Immature natural killer cell (primary cell): ENCODE data around the gene GCM1. TPM values are rescaled to one million over a fixed set of nuclear protein-coding genes. Genes with fewer than 3 reads are reported as not detected.

Experiments
- DNase-seq, 3 donors: peaks; one replicate each; pipeline ENCODE4 v3.0.0; 2022; ENCODE audit warnings: mixed read lengths in 1 of 3
- H3K27ac Mint-ChIP-seq, 6 donors: one replicate each; pipeline ENCODE4 v1.8.0; 2020; ENCODE audit warnings: mixed read lengths in 6 of 6, mild to moderate bottlenecking in 5 of 6, inconsistent platforms in 4 of 6, moderate library complexity in 3 of 6
- H3K27me3 Mint-ChIP-seq, 3 donors: one replicate each; pipeline ENCODE4 v1.8.0; 2020 to 2021; ENCODE audit warnings: low read depth in 3 of 3, mild to moderate bottlenecking in 3 of 3, mixed read lengths in 3 of 3, moderate library complexity in 3 of 3, inconsistent platforms in 1 of 3
- H3K36me3 Mint-ChIP-seq, 3 donors: one replicate each; pipeline ENCODE4 v1.8.0; 2020; ENCODE audit warnings: mixed read lengths in 3 of 3, inconsistent platforms in 2 of 3, mild to moderate bottlenecking in 2 of 3
- H3K4me1 Mint-ChIP-seq, 2 donors: one replicate each; pipeline ENCODE4 v1.8.0; 2020; ENCODE audit warnings: inconsistent platforms in 2 of 2, mild to moderate bottlenecking in 2 of 2, mixed read lengths in 2 of 2, moderate library complexity in 1 of 2
- H3K4me3 Mint-ChIP-seq, 5 donors: one replicate each; pipeline ENCODE4 v1.8.0; 2020; ENCODE audit warnings: mild to moderate bottlenecking in 5 of 5, mixed read lengths in 5 of 5, inconsistent platforms in 3 of 5, moderate library complexity in 3 of 5
- H3K9me3 Mint-ChIP-seq, 6 donors: one replicate each; pipeline ENCODE4 v1.8.0; 2020; ENCODE audit warnings: mild to moderate bottlenecking in 6 of 6, mixed read lengths in 6 of 6, inconsistent platforms in 4 of 6, moderate library complexity in 3 of 6
- polyA plus RNA-seq, 3 donors: library from polyadenylated mRNA; unstranded; fragments of 300-500 nt; fragmentation: Illumina TruSeq; gene quantifications; one replicate each; pipeline ENCODE4 v1.2.3, GENCODE V29; 2021

GCM1 gene
- polyA plus RNA-seq, 3 donors from 2014 or later = not detected

DNA sequence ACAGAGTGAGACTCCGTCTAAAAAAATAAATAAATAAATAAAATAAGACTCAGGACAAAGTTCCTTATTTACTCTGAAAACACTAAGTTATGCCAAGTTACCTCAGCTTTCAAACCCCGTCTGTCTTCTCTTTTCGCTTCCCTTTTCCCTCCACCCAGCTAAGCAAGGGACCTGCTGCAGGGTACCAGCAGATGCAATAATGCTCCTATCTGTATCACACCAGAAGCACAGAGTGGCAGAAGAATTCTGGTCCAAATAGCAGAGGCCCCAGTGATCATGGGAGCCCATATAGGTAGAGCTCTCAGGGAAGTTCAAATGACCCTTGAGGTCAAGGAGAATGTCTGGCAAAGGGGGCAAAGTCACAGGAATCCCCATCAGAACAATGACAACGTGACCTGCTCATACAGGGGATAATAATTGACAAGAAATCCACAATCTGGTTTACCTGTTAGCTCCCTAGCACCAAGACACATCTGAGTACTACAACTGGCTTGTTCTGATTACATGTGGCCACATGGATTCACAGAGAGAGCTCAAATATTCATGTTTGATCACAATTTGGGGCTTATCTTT is 8.7 kb downstream of the GCM1 start:
- Mint-ChIP-seq H3K27me3 (peaks cover 0 to 11% (median 2%) of the 10 kb centered on the region in 3 donors), H3K36me3 (no peaks in the 10 kb centered on the region), H3K4me3 (no peak overlapping the region), H3K27ac (no peak overlapping the region), H3K9me3 (no peaks in the 10 kb centered on the region), H3K4me1 (no peaks in the 10 kb centered on the region)
- no peak for DNase-seq

DNA sequence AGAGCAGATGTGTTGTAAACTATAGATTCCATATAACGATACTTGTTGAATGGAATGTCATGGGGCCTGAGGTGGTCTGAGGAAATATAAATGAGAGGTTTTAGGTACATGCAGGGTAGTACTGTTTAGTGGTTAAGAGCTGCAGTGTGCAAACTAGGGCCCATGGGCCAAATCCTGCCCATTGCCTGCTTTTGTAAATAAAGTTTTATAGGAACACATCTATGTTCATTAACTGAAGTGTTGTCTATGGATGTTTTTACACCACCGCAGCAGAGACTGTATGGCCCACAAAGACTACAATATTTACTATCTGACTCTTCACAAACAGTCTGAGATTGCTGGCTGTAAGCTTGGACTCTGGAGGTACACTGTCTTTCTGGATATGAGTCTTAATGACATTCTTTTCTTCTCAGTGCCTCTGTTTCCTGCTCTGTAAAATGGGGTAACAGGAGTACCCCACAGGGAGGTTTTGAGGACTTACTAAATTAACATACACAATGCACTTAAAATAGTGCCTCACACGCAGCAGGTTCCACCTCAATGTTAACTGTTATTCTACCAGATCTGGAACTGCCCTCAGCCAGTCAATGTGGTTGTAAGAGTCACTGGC is 12.5 kb downstream of the GCM1 start:
- no peaks in the 10 kb centered on the region for H3K36me3 Mint-ChIP-seq
- H3K9me3 Mint-ChIP-seq = no peaks in the 10 kb centered on the region
- H3K4me1 Mint-ChIP-seq = peaks cover 0 to under 1% of the 10 kb centered on the region in 2 donors
- peaks cover 2 to 13% (median 5%) of the 10 kb centered on the region in 3 donors for H3K27me3 Mint-ChIP-seq
- H3K4me3 Mint-ChIP-seq = no peak overlapping the region
- H3K27ac Mint-ChIP-seq = no peak overlapping the region
- no peak for DNase-seq

DNA sequence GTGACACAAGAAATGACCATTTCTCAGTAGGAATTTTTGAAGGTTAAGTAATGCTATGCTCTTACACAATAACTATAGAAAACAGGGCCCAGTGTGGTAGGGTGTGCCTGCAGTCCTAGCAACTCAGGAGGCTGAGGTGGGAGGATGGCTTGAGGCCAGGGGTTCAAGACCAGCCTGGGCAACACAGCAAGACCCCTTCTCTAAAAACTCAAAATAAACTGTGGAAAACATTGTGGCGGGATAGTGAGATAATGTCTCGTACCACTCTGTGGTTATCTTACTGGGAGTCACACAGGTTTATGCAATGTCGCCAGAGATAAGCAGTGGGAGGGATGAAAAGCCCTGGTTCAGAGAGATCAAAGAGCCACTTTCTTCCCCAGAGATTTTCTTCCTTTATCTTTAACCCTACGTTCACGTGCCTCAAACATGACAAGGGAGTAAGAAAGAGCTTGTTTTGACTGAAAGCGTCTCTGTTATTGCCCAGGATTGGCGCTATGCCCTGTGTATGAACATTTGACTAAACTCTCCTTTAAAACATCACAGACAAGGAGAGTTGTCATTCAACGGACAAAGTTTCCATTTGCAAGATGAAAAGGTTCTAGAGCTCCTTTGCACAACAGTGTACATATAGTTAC is 13.9 kb downstream of the GCM1 start:
- Mint-ChIP-seq H3K27me3 (peaks cover 2 to 7% (median 5%) of the 10 kb centered on the region in 3 donors), H3K27ac (no peak overlapping the region)

DNA sequence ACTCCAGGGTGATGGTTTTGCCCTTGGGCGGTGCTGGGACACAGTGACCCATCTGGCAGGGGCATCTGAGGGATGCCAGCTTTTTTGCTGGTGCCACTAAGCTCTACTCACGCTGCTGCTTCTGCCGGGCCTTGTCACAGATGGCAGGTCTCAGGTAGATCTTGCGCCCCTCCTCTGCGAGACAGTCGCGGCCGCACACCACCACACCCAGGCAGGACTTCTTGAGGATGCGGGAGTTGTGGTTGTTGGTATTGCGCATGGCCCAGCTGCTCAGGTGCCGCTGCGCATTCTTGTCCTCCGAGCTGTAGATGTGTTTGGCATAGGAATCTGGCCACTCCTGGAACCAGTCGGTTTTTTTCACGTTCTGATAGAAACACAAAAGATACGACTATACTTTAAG is 14.7 kb downstream of the GCM1 start:
- Mint-ChIP-seq H3K27me3 (peaks cover 2 to 10% (median 5%) of the 10 kb centered on the region in 3 donors), H3K9me3 (no peaks in the 10 kb centered on the region), H3K4me3 (no peak overlapping the region), H3K4me1 (peaks cover 0 to 3% of the 10 kb centered on the region in 2 donors), H3K36me3 (no peaks in the 10 kb centered on the region), H3K27ac (no peak overlapping the region)
- DNase-seq = no peak

More for the DNA sequence above, 13.9 kb downstream of the GCM1 start:
- no peak overlapping the region for H3K4me3 Mint-ChIP-seq
- H3K36me3 Mint-ChIP-seq = no peaks in the 10 kb centered on the region
- no peaks in the 10 kb centered on the region for H3K9me3 Mint-ChIP-seq
- DNase-seq = no peak
- H3K4me1 Mint-ChIP-seq = peaks cover 0 to 3% of the 10 kb centered on the region in 2 donors

DNA sequence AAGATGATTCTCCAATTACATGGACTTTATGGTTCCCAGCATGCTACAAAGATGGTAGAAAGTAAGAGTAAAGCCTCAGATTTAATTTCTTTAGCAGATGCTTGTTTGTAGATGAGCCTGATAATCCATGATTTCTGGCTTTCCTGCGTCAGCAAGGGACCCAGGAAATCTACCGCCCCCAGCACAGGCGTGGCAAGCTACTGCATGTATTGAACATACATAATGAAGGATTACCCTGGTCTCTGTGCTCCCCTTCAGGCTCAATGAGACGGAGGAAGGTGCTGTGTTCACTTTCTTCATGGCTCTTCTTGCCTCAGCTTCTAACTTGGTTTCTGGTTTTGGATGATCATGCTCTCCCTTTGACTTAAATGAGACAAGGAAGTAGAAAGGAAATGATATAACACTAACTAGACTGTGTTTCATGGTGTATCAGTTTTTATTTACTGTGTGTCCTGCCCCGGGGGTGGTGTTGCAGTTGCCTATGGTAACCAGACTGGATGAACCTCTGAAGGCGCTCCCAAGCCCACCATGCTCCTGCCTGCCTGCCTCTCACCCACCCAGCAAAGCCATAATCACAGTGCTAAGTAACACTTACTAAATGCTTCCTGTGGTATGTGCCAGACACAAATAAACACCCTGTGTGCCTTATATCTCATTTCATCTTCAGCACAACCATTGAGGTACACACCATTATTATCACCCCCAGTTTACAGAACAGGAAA is 17.9 kb downstream of the GCM1 start:
- DNase-seq = peak in 1 of 3 donors; percentile 1

DNA sequence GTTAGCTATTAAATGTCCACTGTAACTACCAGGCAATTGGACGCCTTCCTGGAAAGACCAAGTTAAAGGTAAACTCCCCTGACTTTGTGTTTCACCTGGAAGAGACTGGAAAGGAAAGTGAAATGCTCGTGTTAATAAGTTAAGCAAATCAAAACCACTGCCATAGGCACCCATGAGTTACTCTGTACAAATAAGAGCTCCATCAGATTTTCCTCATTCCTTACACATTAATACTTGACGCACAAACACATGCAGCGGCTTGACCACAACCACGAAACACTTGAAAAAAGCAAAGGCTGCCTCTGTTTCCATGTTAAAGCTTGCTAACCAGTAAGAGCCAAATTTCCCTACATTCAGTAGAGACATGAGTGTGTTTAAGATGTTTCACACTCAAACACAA is 19.8 kb downstream of the GCM1 start:
- no peak overlapping the region for H3K4me3 Mint-ChIP-seq
- H3K4me1 Mint-ChIP-seq = peaks cover 0 to 3% of the 10 kb centered on the region in 2 donors
- peaks cover 3 to 6% (median 5%) of the 10 kb centered on the region in 3 donors for H3K27me3 Mint-ChIP-seq
- DNase-seq = no peak
- no peak overlapping the region for H3K27ac Mint-ChIP-seq
- no peaks in the 10 kb centered on the region for H3K36me3 Mint-ChIP-seq
- H3K9me3 Mint-ChIP-seq = peaks cover 0 to 2% (median 0%) of the 10 kb centered on the region in 6 donors

More for the DNA sequence above, 17.9 kb downstream of the GCM1 start:
- H3K4me1 Mint-ChIP-seq = peaks cover 0 to 3% of the 10 kb centered on the region in 2 donors
- H3K27me3 Mint-ChIP-seq = peaks cover 3 to 7% (median 6%) of the 10 kb centered on the region in 3 donors
- no peaks in the 10 kb centered on the region for H3K36me3 Mint-ChIP-seq
- no peaks in the 10 kb centered on the region for H3K9me3 Mint-ChIP-seq
- H3K27ac Mint-ChIP-seq = no peak overlapping the region
- no peak overlapping the region for H3K4me3 Mint-ChIP-seq

DNA sequence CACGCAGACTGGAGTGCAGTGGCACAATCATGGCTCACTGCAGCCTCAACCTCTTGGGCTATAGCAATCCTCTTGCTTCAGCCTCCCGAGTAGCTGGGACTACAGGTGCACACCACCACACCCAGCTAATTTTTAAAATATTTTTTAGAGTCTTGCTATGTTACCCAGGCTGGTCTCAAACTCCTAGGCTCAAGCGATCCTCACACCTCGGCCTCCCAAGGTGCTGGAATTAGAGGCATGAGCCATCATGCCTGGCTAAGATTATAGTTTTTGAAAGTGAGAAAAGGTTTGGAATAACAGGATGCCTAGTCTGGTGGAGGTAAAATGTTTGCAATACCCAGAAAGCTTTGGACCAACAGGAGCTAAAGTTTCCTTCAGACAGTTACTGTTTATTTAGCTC is 23.4 kb downstream of the GCM1 start:
- Mint-ChIP-seq H3K9me3 (peaks cover 0 to 2% (median 0%) of the 10 kb centered on the region in 6 donors), H3K27ac (no peak overlapping the region), H3K36me3 (no peaks in the 10 kb centered on the region), H3K27me3 (peaks cover 0 to 5% (median 3%) of the 10 kb centered on the region in 3 donors), H3K4me3 (no peak overlapping the region), H3K4me1 (no peaks in the 10 kb centered on the region)
- DNase-seq = no peak

DNA sequence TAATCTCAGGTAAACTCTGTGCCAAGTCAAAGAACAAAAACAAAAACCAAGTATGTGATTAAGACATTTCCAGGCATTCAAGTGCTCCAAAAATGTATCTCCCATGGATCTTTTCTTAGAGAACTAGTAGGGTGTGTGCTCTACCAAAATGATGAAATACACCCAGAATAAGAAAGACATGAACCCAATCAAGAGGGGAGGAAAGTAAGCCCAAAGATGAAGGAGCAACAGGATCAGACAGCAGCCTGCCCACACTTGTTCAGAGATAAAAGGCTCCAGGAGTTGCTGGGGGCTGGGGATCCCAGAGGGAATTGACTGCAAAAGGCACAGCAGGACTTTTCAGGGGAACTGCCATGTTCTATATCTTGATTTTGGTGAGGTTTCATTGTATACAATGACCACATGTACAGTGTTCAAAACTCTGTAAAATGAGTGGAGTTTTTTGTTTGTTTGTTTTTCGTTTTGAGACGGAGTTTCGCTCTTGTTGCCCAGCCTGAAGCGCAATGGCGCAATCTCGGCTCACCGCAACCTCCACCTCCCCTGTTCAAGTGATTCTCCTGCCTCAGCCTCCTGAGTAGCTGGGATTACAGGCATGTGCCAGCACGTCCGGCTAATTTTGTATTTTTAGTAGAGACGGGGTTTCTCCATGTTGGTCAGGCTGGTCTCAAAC is 24.4 kb downstream of the GCM1 start:
- Mint-ChIP-seq H3K27ac (no peak overlapping the region), H3K4me1 (no peaks in the 10 kb centered on the region), H3K36me3 (no peaks in the 10 kb centered on the region), H3K9me3 (peaks cover 0 to 2% (median 0%) of the 10 kb centered on the region in 6 donors), H3K4me3 (no peak overlapping the region), H3K27me3 (peaks cover 0 to 5% (median 0%) of the 10 kb centered on the region in 3 donors)
- no peak for DNase-seq

DNA sequence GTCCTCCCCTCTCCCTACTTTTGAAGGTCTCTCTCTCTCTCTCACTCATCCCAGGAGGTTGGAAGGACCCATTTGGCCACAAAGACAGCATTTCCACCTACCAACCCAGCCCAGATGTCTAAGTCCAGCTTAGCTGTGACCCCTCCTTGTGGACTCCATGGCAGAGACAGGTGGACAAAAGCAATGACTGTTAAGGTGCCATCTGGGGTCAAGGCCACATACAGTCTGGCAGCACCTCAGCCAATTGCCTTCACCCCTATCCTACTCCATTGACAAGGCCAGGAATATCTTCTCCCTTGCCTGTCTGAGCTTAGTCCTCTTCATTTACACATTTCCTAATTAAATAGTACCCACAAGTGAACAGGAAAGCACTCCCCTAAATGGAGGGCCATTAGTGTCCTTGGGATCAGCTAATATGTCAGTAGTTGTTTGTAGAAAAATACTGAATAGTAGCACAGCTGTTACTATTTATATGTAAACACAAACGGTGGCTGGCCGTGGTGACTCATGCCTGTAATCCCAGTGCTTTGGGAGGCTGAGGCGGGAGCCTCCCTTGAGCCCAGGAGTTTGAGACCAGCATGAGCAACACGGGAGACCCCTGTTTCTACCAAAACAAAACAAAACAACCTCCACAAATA is 28.8 kb downstream of the GCM1 start:
- Mint-ChIP-seq H3K4me1 (no peaks in the 10 kb centered on the region), H3K36me3 (no peaks in the 10 kb centered on the region)

DNA sequence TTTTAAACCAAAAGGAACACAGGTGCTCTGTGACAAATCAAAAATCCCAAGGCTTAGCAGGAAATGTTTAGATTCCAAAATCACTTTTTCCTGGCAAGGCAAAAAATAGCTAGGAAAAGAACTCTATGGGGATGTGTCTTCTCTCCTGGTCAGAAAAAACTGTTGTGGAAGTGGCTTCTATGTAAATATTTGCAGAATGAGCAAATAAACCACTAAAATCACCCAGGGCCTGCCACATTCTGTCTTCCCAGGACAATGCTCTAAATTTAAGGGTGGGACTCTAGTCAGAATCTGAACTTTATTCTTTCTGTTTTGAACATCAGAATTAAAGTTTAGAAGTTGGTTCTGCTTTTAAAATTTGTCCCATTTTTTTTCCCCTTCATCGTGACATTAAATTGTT is 29.3 kb downstream of the GCM1 start:
- Mint-ChIP-seq H3K27me3 (peaks cover 0 to 2% (median 1%) of the 10 kb centered on the region in 3 donors), H3K36me3 (no peaks in the 10 kb centered on the region), H3K9me3 (peaks cover 0 to 3% (median 0%) of the 10 kb centered on the region in 6 donors), H3K4me1 (no peaks in the 10 kb centered on the region), H3K4me3 (no peak overlapping the region), H3K27ac (no peak overlapping the region)
- DNase-seq = no peak

More for the DNA sequence above, 28.8 kb downstream of the GCM1 start:
- no peak for DNase-seq
- Mint-ChIP-seq H3K27ac (no peak overlapping the region), H3K27me3 (peaks cover 0 to 2% (median 1%) of the 10 kb centered on the region in 3 donors), H3K4me3 (no peak overlapping the region), H3K9me3 (peaks cover 0 to 5% (median 0%) of the 10 kb centered on the region in 6 donors)

DNA sequence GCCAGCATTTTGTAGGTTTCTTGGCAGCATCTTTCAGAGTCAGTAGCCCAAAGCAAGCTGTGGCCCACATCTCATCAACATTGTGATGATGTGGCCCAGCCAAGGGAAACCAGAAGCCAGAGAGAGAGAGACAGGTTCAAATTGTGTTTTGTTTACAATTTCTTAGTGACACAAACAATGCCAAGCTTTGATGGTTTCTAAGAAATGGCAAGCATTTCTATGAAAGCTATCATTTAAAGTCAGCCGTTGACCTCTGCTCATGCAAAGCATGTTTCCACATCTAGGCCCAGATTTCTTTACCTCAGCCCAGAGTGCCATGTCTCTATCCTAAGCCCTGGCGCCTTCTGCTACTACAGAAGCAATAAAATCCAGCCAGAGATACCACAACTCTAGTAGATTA is 32.9 kb downstream of the GCM1 start:
- no peak for DNase-seq
- no peaks in the 10 kb centered on the region for H3K4me1 Mint-ChIP-seq
- H3K36me3 Mint-ChIP-seq = no peaks in the 10 kb centered on the region
- no peak overlapping the region for H3K4me3 Mint-ChIP-seq
- H3K27ac Mint-ChIP-seq = no peak overlapping the region
- peaks cover 0 to 2% (median 1%) of the 10 kb centered on the region in 3 donors for H3K27me3 Mint-ChIP-seq
- peaks cover 0 to 3% (median 0%) of the 10 kb centered on the region in 6 donors for H3K9me3 Mint-ChIP-seq

DNA sequence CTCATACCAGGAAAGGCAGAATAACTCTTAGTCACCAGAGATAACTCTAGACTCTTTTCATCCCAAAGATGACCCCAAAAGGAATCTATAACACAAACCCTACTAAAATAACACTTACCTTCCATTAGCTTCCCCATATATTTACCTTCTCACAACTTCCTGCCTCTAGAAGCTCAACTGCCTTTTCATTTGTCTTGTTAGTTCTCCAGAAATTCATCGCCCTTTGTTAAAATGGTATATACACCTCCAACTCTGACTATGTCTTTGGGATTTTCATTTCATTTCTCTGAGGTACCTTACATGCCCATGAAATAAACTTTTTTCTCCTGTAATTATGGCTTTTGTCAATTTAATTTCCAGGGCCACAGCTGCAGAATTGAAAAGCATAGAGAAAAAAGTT is 33.5 kb downstream of the GCM1 start:
- no peak overlapping the region for H3K4me3 Mint-ChIP-seq
- peaks cover 0 to 3% (median 0%) of the 10 kb centered on the region in 3 donors for H3K36me3 Mint-ChIP-seq
- no peak overlapping the region for H3K27ac Mint-ChIP-seq
- peaks cover 0 to 3% (median 0%) of the 10 kb centered on the region in 6 donors for H3K9me3 Mint-ChIP-seq
- DNase-seq = no peak
- H3K27me3 Mint-ChIP-seq = peaks cover 0 to 2% (median 1%) of the 10 kb centered on the region in 3 donors
- no peaks in the 10 kb centered on the region for H3K4me1 Mint-ChIP-seq

DNA sequence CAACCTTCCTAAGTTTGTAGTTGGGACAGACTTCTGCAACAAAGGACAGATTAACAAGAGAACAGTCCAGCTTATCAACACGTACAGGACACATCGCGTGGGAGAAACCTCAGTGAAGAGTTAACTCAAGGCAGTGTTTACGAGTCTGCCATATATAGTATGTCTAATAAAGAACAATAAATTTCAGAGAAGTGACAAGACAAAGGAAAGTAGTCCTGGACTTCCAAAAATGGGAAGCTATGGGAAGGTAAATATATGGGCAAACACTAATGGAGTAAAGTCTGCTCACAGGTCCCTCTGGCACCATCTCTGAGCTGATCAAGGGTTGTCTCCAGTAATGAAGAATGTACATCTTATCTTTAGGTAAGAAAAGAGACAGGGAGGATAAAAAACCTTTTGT is 34.9 kb downstream of the GCM1 start:
- H3K27me3 Mint-ChIP-seq = peaks cover 0 to 2% (median 1%) of the 10 kb centered on the region in 3 donors
- H3K4me3 Mint-ChIP-seq = no peak overlapping the region
- no peak overlapping the region for H3K27ac Mint-ChIP-seq
- DNase-seq = no peak
- H3K4me1 Mint-ChIP-seq = no peaks in the 10 kb centered on the region
- H3K36me3 Mint-ChIP-seq = peaks cover 0 to 3% (median 0%) of the 10 kb centered on the region in 3 donors
- peaks cover 0 to 3% (median 0%) of the 10 kb centered on the region in 6 donors for H3K9me3 Mint-ChIP-seq
